D341Med (cell line): ENCODE results near the gene ZC3H12D.
"Not testable (repeated sequence)": the region's sequence is repeated elsewhere in the genome, so short reads cannot be mapped to it uniquely, and the experiment has no call there.

ENCODE experiments used
- DNase-seq: peaks from one replicate; pipeline ENCODE4 v3.0.0; 2012; ENCODE audit warnings: low spot score

Gene ZC3H12D

GRCh38 chr6:149483849-149484655 lies 762 bp downstream of the ZC3H12D start:
- no peak for DNase-seq

DNA sequence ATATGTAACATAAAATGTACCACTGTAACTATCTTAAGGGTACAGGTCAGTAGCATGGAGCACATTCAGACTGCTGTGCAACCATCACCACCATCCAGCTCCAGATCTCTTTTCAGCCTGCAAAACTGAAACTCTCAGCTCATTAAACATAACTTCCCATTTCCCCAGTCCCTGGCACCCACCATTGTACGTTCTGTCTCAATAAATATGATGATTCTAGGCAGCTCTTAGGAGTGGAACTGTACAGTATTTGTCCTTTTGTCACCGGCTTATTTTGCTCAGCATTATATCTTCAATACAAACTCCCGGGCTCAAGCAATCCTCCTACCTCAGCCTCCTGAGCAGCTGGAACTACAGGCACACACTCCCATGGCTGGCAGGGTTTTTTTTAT lies 1.5 kb downstream of the ZC3H12D start:
- DNase-seq, result no peak

DNA sequence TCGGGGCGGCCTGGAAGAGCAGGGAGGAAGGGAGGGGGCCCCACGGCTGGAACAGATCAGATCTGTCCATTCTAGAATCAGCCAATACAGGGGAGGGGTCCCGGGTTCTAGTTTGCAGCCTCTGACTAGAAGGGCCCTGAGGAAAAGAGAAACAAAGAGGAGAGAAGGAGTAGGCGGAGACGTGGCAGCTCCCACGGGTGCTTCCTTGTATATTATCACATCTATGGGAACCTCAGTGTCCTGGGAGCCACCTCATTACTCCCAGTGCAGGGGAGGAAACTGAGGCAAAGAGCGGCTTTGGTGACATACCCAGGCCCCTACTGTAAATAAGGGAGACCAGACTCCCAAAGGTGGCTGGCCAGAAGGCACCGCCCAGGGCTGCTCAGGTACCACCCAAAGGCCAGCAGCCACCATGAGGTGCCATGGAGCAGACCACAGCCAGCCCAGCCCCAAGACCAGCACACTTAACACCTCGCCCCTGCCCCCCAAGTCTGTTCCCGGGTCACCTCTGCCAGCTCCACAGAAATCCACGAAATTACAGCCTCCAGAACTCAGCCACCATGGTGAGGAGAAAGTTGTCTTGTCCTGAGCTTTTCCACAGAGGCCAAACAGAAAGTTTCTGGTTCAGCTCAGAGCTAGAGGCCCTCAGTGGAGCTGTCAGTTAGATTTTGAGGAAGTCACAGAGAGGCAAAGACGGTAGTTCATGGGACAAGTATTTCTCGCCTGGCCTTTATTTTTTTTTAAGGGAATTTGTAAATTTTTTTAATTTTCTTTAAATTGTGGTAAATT lies 2.1 kb downstream of the ZC3H12D start:
- no peak for DNase-seq

DNA sequence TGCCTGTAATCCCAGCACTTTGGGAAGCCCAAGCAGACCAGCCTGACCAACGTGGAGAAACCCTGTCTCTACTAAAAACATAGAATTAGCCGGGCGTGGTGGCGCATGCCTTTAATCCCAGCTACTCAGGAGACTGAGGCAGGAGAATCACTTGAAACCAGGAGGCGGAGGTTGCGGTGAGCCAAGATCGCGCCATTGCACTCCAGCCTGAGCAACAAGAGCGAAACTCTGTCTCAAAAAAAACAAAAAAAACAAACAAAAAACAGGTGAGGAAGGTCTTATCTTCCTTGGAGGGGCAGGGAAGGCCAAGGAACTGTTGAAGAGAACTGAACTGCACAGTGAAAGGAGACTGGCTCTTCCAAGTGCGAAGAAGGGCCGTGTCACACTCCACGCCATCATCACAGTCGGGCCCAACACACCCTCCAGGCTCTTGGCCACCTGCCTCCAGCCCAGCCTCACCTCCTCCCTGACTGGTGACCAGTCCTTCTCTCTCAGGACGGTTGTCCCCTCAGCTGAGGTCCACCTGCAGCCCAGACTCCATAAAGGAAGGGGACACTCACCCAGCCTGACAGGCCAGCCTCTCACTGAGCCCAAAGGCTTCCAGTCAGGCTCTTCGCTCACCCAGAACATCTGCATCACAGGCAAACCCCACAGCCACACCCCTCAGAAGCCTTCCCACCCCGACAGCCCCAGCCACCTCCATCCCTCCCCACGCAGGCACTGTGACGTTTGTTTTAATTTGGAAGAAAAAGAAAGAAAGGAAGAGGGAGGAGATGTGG lies 4.1 kb downstream of the ZC3H12D start:
- DNase-seq, result no peak

DNA sequence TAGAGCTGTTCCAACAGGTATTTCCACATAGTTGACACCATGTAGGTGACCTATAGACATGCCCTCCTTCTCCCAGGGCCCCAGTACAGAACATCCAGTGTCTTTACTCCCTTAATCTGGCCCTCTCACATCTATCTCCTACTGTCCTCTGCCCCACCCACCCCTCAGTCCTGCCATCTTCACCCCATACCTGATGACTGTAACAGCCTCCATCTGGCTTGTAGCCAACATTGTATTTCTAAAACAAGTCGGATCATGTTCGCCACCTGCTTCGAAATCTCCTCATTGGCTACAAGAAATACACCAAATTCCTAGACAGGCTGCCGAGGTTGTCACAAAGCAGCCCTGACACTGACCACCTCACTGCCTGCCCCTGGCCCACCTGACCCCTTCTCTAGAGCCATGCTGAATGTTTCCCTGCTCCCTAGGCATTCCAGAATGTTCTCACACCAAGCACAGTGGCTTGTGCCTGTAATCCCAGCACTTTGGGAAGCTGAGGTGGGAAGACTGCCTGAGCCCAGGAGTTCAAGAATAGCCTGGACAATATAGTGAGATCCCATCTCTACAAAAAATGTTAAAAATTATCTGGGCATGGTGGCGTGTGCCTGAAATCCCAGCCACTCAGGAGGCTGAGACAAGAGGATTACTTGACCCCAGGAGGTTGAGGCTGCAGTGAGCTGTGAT lies 6.0 kb downstream of the ZC3H12D start:
- DNase-seq, result no peak

DNA sequence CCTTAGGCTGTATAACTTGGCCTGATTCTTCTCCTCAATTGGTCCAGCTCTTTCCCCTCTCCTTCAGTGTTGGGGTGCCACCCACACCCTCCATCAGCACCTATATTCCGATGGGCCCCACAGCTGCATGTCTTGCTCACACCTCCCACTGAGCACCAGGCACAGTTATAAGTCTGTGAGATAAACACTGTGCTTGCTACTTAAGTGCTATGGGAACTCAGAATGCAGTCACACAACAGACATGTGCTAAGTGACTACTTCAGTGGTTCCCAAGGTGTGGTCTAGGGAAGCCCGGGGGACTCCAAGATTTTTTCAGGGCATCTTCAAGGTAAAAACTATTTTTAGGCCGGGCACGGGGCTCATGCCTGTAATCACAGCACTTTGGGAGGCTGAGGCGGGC lies 7.3 kb downstream of the ZC3H12D start:
- DNase-seq, result no peak

DNA sequence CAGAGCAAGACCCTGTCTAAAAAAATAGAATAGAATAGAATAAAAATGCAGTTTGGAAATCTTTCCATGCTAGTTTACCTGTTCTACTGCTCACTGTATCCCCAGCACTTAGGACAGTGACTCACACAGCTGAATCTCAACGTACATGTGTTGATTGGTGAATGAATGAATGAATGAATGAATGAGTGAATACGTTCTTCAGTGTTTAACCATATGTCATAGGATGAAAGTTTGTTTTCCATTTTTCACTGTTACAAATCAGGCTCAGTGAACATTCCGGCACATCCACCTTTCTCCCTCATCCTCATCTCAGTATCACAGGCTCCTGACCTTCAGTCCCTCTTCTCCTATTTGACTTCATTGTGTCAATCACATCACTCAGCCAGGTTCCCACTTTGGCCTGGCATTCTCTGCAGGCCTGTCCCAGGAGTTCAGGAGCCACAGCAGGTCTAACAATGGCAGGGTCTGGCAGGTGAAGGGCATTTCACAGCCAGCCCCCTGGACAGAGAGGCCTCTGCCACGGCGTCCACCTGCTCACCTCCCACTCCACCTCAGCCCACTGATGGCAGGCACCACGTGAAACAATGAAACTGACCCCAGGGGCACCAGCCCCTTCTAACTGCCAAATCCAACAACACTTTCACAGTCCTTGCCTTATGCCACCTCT lies 7.9 kb downstream of the ZC3H12D start:
- DNase-seq, result no peak

DNA sequence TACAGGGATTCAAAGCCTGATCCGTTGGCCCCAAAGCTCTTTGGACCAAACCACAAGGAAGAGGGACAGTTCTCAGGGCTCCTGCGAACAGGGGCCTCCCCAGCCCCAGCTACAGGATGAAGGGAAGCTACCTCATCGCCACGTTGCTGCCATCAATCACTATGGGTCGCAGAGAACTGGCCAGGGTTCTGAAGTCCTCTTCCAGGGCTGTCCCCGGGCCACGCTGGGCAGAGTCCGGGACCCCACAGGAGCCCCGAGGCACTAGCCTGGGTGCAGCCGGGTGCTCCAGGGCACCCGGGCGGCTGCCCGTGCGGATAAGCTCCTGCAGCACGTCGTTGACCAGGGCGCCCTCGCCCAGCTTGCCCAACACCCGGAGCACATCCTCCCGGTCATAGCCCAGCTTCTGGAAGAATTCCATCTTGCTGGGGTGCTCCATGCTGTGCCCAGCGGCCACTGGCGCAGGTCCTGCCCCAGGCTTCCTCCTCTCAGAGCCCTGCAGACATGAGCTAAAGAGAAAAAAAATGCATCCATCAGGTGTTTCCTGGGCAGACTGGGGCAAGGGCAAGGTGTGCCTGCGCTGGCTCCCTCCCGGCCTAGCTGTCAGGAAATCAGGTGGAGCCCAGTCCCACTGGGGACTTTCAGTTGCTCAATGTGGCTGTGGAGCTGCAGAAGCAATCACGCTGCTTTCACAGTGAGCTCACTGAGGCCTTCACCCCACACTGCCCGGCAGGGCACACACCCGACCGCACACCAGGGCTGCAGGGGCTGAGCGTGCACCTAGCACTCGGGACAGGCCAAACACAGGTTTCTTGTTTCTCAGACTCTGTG lies 10.5 kb downstream of the ZC3H12D start:
- no peak for DNase-seq

GRCh38 chr6:149473080-149474052 lies 11.4 kb downstream of the ZC3H12D start:
- DNase-seq, result no peak

GRCh38 chr6:149472241-149472640 lies 12.6 kb downstream of the ZC3H12D start:
- no peak for DNase-seq

DNA sequence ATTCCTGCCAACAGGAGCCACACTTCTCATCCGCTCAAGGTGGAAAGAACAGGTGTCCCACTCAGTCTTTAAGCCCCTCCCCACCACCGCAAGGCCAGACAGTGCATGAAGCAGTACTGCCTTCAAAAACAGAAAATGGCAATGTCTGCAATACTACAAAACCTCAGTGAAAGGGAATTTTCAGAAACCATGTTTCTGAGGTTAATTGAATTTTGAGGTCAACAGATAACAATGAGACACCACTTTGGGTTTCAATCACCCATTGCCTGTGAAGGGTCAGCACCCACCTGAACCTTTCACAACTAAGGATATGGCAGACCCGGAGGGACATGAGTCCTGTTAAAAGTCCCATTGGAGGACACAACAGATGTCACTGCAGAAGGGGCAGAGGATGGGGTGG lies 13.0 kb downstream of the ZC3H12D start:
- no peak for DNase-seq

GRCh38 chr6:149470948-149471347 lies 13.9 kb downstream of the ZC3H12D start:
- DNase-seq, result no peak

DNA sequence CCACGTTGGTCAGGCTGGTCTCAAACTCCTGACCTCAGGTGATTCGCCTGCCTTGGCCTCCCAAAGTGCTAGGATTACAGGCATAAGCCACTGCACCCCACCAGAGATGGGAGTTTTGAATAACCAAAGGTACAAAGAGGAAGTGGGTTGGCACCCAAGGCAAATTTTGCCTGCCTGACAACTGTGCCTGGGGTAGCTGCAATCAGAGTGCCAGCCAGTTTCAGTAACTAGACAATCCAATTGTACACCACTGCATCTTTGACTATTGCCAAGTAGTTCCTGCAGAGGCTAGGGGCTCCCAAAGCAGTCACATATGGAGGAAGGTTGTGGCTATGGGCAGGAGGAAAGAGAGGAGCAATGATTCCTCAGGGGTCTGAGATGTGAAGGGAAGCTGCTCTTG lies 16.6 kb downstream of the ZC3H12D start:
- DNase-seq, result no peak

- no peak for DNase-seq
Measured at GRCh38 chr6:149467265-149467664, 17.5 kb downstream of the ZC3H12D start.

DNA sequence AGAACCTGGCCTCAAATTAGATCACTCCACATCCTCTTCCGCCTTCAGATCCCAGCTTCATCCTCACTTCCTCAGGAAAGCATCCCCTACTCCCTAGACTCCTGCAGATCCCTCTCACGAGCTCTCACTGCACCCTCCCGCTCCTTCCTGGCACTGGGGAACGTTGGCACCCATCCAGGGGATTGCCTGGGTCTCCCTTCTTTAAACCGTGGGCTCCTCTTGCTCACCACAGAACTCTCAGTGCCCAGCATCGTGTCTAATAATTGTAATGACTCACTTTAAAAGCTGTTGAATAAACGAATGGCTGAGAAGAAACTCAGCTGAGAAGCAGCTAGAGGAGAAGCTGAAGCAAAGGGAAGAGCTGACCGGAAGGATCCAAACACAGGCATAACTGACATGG lies 20.4 kb downstream of the ZC3H12D start:
- no peak for DNase-seq

DNA sequence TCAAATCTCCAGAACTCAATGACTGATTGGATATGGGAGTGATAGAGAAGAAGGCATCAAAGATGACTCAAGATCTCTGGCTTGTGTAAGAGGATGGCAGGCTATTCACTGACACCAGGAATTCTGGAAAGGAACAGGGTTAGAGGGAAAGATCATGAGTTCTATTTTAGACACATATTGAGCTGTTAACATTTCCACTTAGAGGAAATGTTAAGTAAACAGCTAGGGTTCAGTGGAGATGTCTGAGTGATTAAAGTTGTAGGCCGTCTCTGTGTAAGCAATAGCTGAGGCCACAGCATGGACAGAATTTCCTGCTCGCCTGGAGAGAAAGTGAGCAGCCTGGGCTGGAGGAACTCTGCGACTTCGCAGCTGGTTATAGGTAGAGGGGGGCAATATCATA lies 21.0 kb downstream of the ZC3H12D start:
- no peak for DNase-seq

- DNase-seq, result not testable (repeated sequence)
Measured at GRCh38 chr6:149462712-149463111, 22.1 kb downstream of the ZC3H12D start.

DNA sequence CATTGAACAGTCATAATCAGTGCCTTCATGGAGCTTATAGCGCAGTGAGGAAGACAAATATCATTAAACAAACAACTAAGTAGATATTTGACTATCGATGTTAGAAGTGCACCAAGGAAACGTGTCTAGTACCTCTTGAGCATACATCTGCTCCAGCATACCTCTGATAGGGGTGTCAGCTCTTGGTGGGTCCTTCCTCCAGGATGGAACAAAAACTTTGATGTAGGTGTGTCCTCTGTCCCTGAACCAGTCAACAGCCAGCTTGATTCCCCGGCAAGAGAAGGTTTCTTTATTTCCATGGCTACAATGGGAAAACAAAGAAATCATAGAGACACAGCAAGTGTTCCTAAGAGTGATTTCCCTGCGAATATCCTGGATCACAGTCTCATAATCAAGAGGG lies 23.1 kb downstream of the ZC3H12D start:
- no peak for DNase-seq

- not testable (repeated sequence) for DNase-seq
Measured at GRCh38 chr6:149460249-149460648, 24.6 kb downstream of the ZC3H12D start.
